Heart right ventricle (tissue), 16 donors: ENCODE measurements around the gene C1orf185. TPM values are rescaled to one million over a fixed set of nuclear protein-coding genes. Genes with fewer than 3 reads are reported as not detected.
"Not testable (repeated sequence)": the region's sequence is repeated elsewhere in the genome, so short reads cannot be mapped to it uniquely, and the experiment has no call there.

ENCODE experiments used
- ATAC-seq, 8 donors: fragments of 200-7000 bp; cut with Tn5 transposase; one replicate each; pipeline ENCODE4 v1.9.1; 2020; ENCODE audit warnings: mild to moderate bottlenecking in 8 of 8, moderate library complexity in 8 of 8, moderate number of reproducible peaks in 1 of 8
- DNase-seq, 2 donors: peaks; one replicate each; pipeline ENCODE4 v3.0.0-alpha.2; 2020
- H3K27ac ChIP-seq, 10 donors: fragments of 200-600 bp; sonication (generic) in 2 of 10; one replicate each; pipeline versions ENCODE4 v1.5.0 to v1.8.0; 2020 to 2022; ENCODE audit warnings: mild to moderate bottlenecking in 3 of 10
- H3K27me3 ChIP-seq, 7 donors: fragments of 200-600 bp; one replicate each; pipeline ENCODE4 v1.8.0; 2021 to 2022; ENCODE audit warnings: mild to moderate bottlenecking in 2 of 7
- H3K36me3 ChIP-seq, 9 donors: fragments of 200-600 bp; sonication (generic) in 1 of 9; one replicate each; pipeline versions ENCODE4 v1.5.0 to v1.8.0; 2020 to 2022; ENCODE audit warnings: mild to moderate bottlenecking in 2 of 9
- H3K4me1 ChIP-seq, 9 donors: fragments of 200-600 bp; sonication (generic) in 1 of 9; one replicate each; pipeline versions ENCODE4 v1.5.0 to v1.8.0; 2020 to 2022; ENCODE audit warnings: mild to moderate bottlenecking in 4 of 9
- H3K4me3 ChIP-seq, 10 donors: fragments of 200-600 bp; sonication (generic) in 2 of 10; one replicate each; pipeline versions ENCODE4 v1.5.0 to v1.8.0; 2020 to 2022; ENCODE audit warnings: mild to moderate bottlenecking in 7 of 10, moderate library complexity in 2 of 10
- H3K9me3 ChIP-seq, 11 donors: fragments of 200-600 bp in 10 of 11; sonication (generic) in 2 of 11; one replicate each; pipeline versions ENCODE4 v1.5.0 to v1.8.0; 2013 to 2022; ENCODE audit warnings: mild to moderate bottlenecking in 2 of 11, control low read depth in 1 of 11, moderate library complexity in 1 of 11
- WGBS, 2 donors: extraction: QIAGEN DNeasy Blood & Tissue Kit; methylation state at CpG; one replicate each; pipeline ENCODE4 v1.1.7; 2013; ENCODE audit warnings: inconsistent platforms in 1 of 2; 5-methylcytosine and 5-hydroxymethylcytosine counted together
- intact Hi-C, 10 donors: fragments of 100-400 bp; cut with DNase I; formaldehyde crosslinking; loops; one replicate each; pipeline versions ENCODE4 v1.11.1 to v1.14.2; 2022
- polyA plus RNA-seq, 2 donors: library from polyadenylated mRNA; stranded (reverse); fragments of 200-250 nt; gene quantifications; one replicate each; pipeline ENCODE4 v1.2.3, GENCODE V29; 2013
- total RNA-seq, 10 donors: library from RNA; stranded (reverse); fragmentation: NEBNext Ultra II Directional in 3 of 10; extraction: Animal tissue kit (Norgen Biotek cat#: 25700) in 3 of 10; gene quantifications; one replicate each; pipeline versions ENCODE4 v1.2.1 to v1.2.4, GENCODE V29; 2021 to 2023
- TF ChIP-seq, protein P1 (sequence below), 9 donors: fragments of 200-600 bp; sonication (generic) in 2 of 9; IDR thresholded peaks; one replicate each; pipeline versions ENCODE4 v1.5.0 to v1.8.0; 2021 to 2022; ENCODE audit warnings: antibody characterized with exemption in 9 of 9, mild to moderate bottlenecking in 5 of 9, moderate library complexity in 1 of 9
- donor health status: Arrhythmogenic right ventricular cardiomyopathy.
- donor health status: ischemic (EF 13 %, LVEDD 7.1; RV severe dilation, severe dysfunction).
- donor health status: healthy with polysubstance abuse.
- donor health status: DM: no; HTN: yes; CAD: no.
- donor health status: DM: no; HTN: no; CAD: no.
- donor health status: ischemic (EF 25% LVEDD 6.9; RV normal size, moderate dysfunction).
- donor health status: ischemic (EF 25% LVEDD 5.7; RV mildly dilated, moderate dysfunction).
- donor health status: healthy.
- donor health status: DM: yes; HTN: yes; CAD: no.
- donor health status: Ischemic cardiomyopathy.
- donor health status: ischemic (EF 35%, LVEDD 5.7; RV mildly dilated, moderate dysfunction).
- donor health status: nonischemic (EF 11% LVEDD 7.7; RV severe dilation, severe dysfunction).
- donor health status: DM: yes; HTN: yes; CAD: no.
- donor health status: PGD.
- donor health status: ischemic (EF 29% LVEDD 5.4; RV normal size, mild dysfunction).
- donor health status: nonischemic (EF 23%, LVEDD 6.1; RV moderate dilation, normal function).

Gene C1orf185
- total and polyA plus RNA-seq, 12 donors: not detected

DNA sequence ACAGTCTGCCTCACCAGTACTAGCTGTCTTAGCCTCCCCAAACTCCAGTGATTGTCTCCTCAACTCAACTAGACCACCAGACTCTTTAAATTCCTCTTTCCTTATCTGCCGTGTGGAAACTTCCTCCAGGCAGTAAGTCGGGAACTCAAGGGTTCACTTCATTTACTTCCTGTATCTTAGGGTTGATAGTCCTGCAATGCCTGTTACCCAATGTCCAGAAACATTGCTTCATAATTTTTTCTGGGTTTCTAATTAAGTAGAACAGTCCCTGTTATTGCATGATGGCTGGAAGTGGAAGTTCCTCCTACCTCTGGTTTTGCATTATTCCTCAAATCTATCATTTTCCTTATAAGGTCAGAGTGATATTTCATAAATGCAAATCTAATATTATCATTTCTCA lies 73.2 kb downstream of the C1orf185 start:
- ATAC-seq (peak in 1 of 8 donors; percentile 42), DNase-seq (no peak)
- Histone ChIP-seq H3K27ac (peak overlapping the region in 1 of 10 donors; percentile 10), H3K4me3 (no peak overlapping the region), H3K36me3 (no peaks in the 10 kb centered on the region), H3K4me1 (peaks cover 0 to 18% (median 0%) of the 10 kb centered on the region in 9 donors), H3K9me3 (peaks cover 0 to 7% (median 0%) of the 10 kb centered on the region in 11 donors), H3K27me3 (peaks cover 0 to 48% (median 0%) of the 10 kb centered on the region in 7 donors)
- TF ChIP-seq, protein P1, sequence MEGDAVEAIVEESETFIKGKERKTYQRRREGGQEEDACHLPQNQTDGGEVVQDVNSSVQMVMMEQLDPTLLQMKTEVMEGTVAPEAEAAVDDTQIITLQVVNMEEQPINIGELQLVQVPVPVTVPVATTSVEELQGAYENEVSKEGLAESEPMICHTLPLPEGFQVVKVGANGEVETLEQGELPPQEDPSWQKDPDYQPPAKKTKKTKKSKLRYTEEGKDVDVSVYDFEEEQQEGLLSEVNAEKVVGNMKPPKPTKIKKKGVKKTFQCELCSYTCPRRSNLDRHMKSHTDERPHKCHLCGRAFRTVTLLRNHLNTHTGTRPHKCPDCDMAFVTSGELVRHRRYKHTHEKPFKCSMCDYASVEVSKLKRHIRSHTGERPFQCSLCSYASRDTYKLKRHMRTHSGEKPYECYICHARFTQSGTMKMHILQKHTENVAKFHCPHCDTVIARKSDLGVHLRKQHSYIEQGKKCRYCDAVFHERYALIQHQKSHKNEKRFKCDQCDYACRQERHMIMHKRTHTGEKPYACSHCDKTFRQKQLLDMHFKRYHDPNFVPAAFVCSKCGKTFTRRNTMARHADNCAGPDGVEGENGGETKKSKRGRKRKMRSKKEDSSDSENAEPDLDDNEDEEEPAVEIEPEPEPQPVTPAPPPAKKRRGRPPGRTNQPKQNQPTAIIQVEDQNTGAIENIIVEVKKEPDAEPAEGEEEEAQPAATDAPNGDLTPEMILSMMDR (IDR thresholded peaks at IDR 0.05): no peak
- intact Hi-C loops: no loop called here
- 10 to 25% methylated on average over 2 of the region's 2 CpGs for WGBS, 2 donors

DNA sequence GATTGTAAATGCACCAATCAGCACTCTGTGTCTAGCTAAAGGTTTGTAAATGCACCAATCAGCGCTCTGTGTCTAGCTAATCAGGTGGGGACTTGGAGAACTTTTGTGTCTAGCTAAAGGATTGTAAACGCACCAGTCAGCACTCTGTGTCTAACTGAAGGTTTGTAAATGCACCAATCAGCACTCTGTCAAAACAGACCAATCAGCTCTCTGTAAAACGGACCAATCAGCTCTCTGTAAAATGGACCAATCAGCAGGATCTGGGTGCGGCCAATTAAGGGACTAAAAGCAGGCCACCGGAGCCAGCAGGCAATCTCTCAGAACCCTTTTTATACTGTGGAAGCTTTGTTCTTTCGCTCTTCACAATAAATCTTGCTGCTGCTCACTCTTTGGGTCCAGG lies 76.0 kb downstream of the C1orf185 start:
- H3K36me3 ChIP-seq, H3K4me3 ChIP-seq, DNase-seq, intact Hi-C loops, H3K27ac ChIP-seq, ATAC-seq, H3K9me3 ChIP-seq: not testable (repeated sequence)
- Histone ChIP-seq H3K27me3 (peaks cover 0 to 56% (median 7%) of the 10 kb centered on the region in 7 donors), H3K4me1 (peaks cover 0 to 17% (median 0%) of the 10 kb centered on the region in 9 donors)
- 90 to 91% methylated on average over 6 of the region's 6 CpGs for WGBS, 2 donors

DNA sequence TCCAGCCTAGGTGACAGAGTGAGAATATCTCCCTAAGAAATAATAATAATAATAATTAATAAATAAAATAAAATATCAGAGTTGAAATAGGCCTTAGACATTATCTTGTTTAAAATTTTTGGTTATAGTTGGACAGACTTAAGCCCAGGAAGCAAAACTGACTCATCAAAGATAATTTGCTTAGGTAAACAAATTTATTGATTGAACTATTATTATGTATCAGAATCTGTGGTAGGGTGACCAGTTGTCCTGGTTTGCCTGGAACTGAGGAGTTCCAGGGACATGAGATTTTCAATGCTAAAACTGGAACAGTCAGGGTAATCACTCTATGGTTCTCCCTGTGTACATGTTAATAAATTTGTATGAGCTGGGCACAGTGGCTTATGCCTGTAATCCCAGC lies 86.2 kb downstream of the C1orf185 start:
- H3K27ac ChIP-seq: no peak overlapping the region
- TF ChIP-seq, protein P1 (IDR thresholded peaks at IDR 0.05): no peak
- no peak for DNase-seq
- H3K9me3 ChIP-seq: no peaks in the 10 kb centered on the region
- H3K4me1 ChIP-seq: peaks cover 0 to 6% (median 0%) of the 10 kb centered on the region in 9 donors
- intact Hi-C loops: loop anchor here in 7 of 10 donors (2.0 to 10.0 kb wide), 6 partner anchors 263 to 823 kb away; no protein-coding TSS in a partner anchor
- H3K36me3 ChIP-seq: no peaks in the 10 kb centered on the region
- ATAC-seq: no peak
- peaks cover 0 to 4% (median 0%) of the 10 kb centered on the region in 7 donors for H3K27me3 ChIP-seq
- H3K4me3 ChIP-seq: no peak overlapping the region

DNA sequence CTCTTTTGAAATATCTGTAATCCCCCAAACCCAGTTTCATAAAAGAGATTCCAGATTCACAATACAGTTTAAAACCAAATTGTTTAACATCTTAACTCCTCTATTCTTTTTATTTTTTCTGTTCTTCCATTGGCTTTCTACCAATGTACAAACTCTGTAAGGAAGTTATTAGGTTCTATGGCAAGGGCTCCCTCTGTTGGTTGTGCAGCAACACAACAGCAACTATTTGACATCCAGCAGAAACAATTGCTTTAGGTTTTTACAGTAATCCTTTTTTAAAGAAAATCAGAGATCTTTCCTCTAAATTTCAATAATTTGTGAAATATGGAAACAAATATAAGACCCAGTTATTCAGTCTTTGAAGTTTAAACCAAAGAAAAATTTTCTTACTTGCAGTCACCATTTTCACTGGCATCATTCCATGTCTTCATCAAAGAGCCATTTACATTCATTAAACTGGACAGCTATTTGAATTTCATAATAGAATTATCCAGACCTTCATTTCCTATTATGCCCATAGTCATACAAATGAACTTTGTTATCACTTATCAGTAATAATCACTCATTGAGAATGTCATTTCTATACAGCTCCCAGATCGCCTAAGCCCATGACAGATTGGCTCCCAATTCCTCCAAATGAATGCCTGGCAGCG lies 87.5 kb downstream of the C1orf185 start:
- Histone ChIP-seq H3K4me1 (peaks cover 0 to 6% (median 0%) of the 10 kb centered on the region in 9 donors), H3K9me3 (no peaks in the 10 kb centered on the region), H3K27ac (no peak overlapping the region), H3K4me3 (no peak overlapping the region), H3K27me3 (no peaks in the 10 kb centered on the region), H3K36me3 (no peaks in the 10 kb centered on the region)
- TF ChIP-seq, protein P1 (IDR thresholded peaks at IDR 0.05): peak; percentile 65 to 92 (median 89)
- ATAC-seq: no peak
- peak in 1 of 2 donors; percentile 42 for DNase-seq
- intact Hi-C loops: loop anchor here in 9 of 10 donors (1.0 to 10.0 kb wide), 12 partner anchors 107 to 825 kb away; no protein-coding TSS in a partner anchor
- WGBS, 2 donors: 67 to 69% methylated on average over 2 of the region's 2 CpGs

DNA sequence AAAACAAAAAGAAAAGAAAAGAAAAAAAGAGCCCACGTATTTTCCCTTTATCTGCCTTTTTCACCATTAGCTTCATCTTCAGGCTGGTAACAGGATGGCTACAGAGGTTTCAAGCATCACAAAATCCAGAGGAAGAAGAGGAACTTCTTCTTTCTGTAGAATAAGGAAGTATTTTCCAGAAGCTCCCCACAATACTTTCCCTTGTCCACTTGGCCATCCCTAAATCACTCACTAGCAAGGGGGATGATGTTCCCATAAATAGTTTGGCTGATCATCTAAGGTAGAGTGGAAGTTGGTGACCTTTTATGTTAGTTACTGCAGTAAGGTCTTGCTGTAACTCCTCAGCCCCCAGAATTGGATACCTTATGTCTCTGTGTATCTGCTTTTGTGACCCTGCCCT lies 88.9 kb downstream of the C1orf185 start:
- 45 to 58% methylated on average over 1 of the region's 1 CpG for WGBS, 2 donors
- DNase-seq (no peak), ATAC-seq (no peak)
- H3K36me3 ChIP-seq: no peaks in the 10 kb centered on the region
- no peak overlapping the region for H3K27ac ChIP-seq
- no peaks in the 10 kb centered on the region for H3K27me3 ChIP-seq
- TF ChIP-seq, protein P1 (IDR thresholded peaks at IDR 0.05): no peak
- intact Hi-C loops: loop anchor here in 8 of 10 donors (2.0 to 10.0 kb wide), 8 partner anchors 106 to 826 kb away; no protein-coding TSS in a partner anchor
- peaks cover 0 to 6% (median 0%) of the 10 kb centered on the region in 9 donors for H3K4me1 ChIP-seq
- H3K9me3 ChIP-seq: no peaks in the 10 kb centered on the region
- no peak overlapping the region for H3K4me3 ChIP-seq
